Fibroblast of mammary gland (primary cell): Measurements from ENCODE around the gene CENPO.

Experiments used
- DNase-seq: peaks from one replicate; pipeline ENCODE4 v3.0.0-alpha.2; 2010; ENCODE audit warnings: low read depth
- H3K4me3 ChIP-seq: 2 replicates; pipeline ENCODE4 v1.5.1; 2011; ENCODE audit warnings: low read depth, mild to moderate bottlenecking, low read length, moderate library complexity; ENCODE audit not compliant: control insufficient read depth
- CTCF ChIP-seq: conservative IDR thresholded peaks from 2 replicates; pipeline ENCODE4 v1.5.1; 2011; ENCODE audit warnings: low read depth, low read length, inconsistent platforms; ENCODE audit not compliant: control insufficient read depth, insufficient read depth

The CENPO gene

DNA sequence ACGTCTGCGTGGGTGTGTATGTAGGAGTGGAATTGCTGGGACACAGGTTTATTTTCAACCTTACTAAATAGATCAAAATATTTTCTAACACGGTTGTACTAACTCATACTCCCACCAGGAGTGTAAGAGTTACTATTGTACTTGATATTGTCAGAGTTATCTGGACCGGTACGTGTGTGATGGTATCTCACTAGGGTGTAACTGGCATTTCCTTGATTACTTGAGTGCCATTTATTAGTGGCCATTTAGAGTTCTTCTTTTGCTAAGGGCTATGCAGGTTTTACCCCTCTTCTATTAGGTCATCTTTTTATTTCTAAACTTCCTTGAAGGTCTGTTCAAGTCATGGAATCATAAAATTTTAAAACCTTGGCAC, 33.5 kb downstream of the CENPO start:
- TF ChIP-seq CTCF = no peak
- H3K4me3 ChIP-seq = no peak overlapping the region
- DNase-seq = no peak

- peak; percentile 89 for DNase-seq
- no peak overlapping the region for H3K4me3 ChIP-seq
- peak; percentile 97 for TF ChIP-seq CTCF
Measured at GRCh38 chr2:24827321-24828237, 34.4 kb downstream of the CENPO start.

DNA sequence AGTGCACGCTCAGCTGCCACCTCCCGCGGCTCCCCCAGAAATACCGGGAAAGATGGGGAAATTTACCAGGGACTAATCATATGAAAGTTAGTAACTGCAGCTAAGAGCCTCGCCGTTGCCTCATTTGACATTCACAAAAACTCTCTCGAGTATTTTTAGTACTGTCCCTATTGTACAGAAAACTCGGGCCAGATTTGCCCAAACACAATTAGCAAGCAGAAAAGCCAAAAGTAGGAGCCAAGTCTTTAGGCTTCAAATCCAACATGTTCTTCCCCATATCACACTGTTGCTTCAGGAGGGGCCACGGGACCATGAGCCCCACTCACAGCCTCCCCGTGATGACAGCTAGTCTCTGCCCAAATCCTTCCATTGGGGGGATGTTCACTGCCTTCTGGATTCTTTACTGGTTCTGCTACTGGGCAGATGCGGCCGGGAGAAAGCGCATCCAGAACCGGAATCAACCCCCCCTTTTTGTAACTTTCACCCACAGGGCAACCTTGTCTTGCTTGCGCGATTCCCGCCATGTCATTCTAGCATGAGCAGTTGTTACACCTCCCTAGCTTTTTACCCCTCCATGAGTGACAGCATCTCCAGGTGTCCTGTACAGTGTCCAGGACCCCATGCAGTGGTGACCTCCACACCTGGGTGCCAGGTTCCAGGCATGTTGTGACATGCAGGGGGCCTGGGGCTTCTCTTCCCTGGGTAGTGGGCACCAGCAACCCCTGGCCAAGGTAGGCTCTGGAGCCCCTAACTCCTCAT, 35.2 kb downstream of the CENPO start:
- no peak for TF ChIP-seq CTCF
- H3K4me3 ChIP-seq = no peak overlapping the region
- DNase-seq = no peak

GRCh38 chr2:24830351-24830750, 37.1 kb downstream of the CENPO start:
- TF ChIP-seq CTCF = peak; percentile 28
- peak; percentile 56 for DNase-seq
- no peak overlapping the region for H3K4me3 ChIP-seq

GRCh38 chr2:24830786-24831185, 37.6 kb downstream of the CENPO start:
- H3K4me3 ChIP-seq = no peak overlapping the region
- TF ChIP-seq CTCF = no peak
- no peak for DNase-seq

GRCh38 chr2:24831221-24832072, 38.2 kb downstream of the CENPO start:
- TF ChIP-seq CTCF = no peak
- H3K4me3 ChIP-seq = no peak overlapping the region
- DNase-seq = no peak
